H1 (cell line): ENCODE results near the gene HK1. TPM values are rescaled to one million over a fixed set of nuclear protein-coding genes. Genes with fewer than 3 reads are reported as not detected.

ENCODE experiments used
- CHD7 ChIP-seq: fragments of 300-600 bp; sonication (generic); IDR thresholded peaks from 2 replicates; pipeline ENCODE4 v1.7.1; 2012; ENCODE audit warnings: low read length, moderate library complexity, mild to moderate bottlenecking, inconsistent platforms; ENCODE audit not compliant: insufficient replicate concordance
- POLR2AphosphoS5 ChIP-seq: IDR thresholded peaks from 2 replicates; pipeline ENCODE4 v1.6.1; 2011; ENCODE audit warnings: low read depth, low read length
- SUZ12 ChIP-seq: fragments of 200-600 bp; sonication (generic); IDR thresholded peaks from 2 replicates; pipeline ENCODE4 v1.6.1; 2012; ENCODE audit warnings: mild to moderate bottlenecking, inconsistent platforms, low read length, moderate library complexity, mixed read lengths
- polyA plus RNA-seq, 7 experiments: library from polyadenylated mRNA; depleted of rRNA in 3 of 7; stranded (reverse) in 5 of 7; unstranded in 2 of 7; fragments of >200 nt in 5 of 7; fragments of 200-250 nt in 2 of 7; gene quantifications; 1 replicate in 5 of 7; 2 replicates in 1 of 7; 4 replicates in 1 of 7; pipeline versions ENCODE4 v1.2.1 to v1.2.3, GENCODE V29; 2011 to 2013; ENCODE audit warnings: missing spikeins in 2 of 7, mixed read lengths in 2 of 7
- total RNA-seq: library from RNA; stranded (reverse); fragmentation: NEBNext Ultra II Directional; extraction: Animal tissue kit (Norgen Biotek cat#: 25700); gene quantifications from 2 replicates; pipeline ENCODE4 v1.2.1, GENCODE V29; 2021

The HK1 gene
- total and polyA plus RNA-seq, 2 of the 8 experiments (the other 6 are each of a cell fraction or from before 2014, with no cell fraction given), result 55.8 to 247 TPM

- no peak for TF ChIP-seq CHD7
- no peak for TF ChIP-seq POLR2AphosphoS5
- TF ChIP-seq SUZ12, result no peak
Observed at GRCh38 chr10:69316313-69317059, 38.2 kb downstream of the HK1 start (continued).
